Hepatocyte (in vitro differentiated cells): Measurements from ENCODE around the gene ABCA5. TPM values are rescaled to one million over a fixed set of nuclear protein-coding genes. Genes with fewer than 3 reads are reported as not detected.

Experiments
- DNase-seq: peaks from one replicate; pipeline ENCODE4 v3.0.0-alpha.2; 2016; ENCODE audit warnings: low spot score
- H2AFZ ChIP-seq: fragments of 200-600 bp; sonication (generic); 2 replicates; pipeline ENCODE4 v1.6.0; 2016; ENCODE audit warnings: antibody characterized with exemption, mild to moderate bottlenecking
- H3K27ac ChIP-seq: fragments of 200-600 bp; sonication (generic); 2 replicates; pipeline ENCODE4 v1.5.1; 2016; ENCODE audit warnings: mild to moderate bottlenecking
- H3K27me3 ChIP-seq: fragments of 200-600 bp; sonication (generic); 2 replicates; pipeline ENCODE4 v1.6.1; 2016
- H3K36me3 ChIP-seq: fragments of 200-600 bp; sonication (generic); replicated peaks from 2 replicates; pipeline ENCODE4 v1.5.1; 2016; ENCODE audit warnings: low read depth; ENCODE audit not compliant: insufficient read depth
- H3K4me1 ChIP-seq: fragments of 200-600 bp; sonication (generic); 2 replicates; pipeline ENCODE4 v1.5.1; 2016; ENCODE audit warnings: mild to moderate bottlenecking, moderate library complexity; ENCODE audit not compliant: insufficient read depth
- H3K4me2 ChIP-seq: fragments of 200-600 bp; sonication (generic); 2 replicates; pipeline ENCODE4 v1.6.0; 2016
- H3K4me3 ChIP-seq: fragments of 200-600 bp; sonication (generic); 2 replicates; pipeline ENCODE4 v1.5.1; 2016; ENCODE audit warnings: mild to moderate bottlenecking
- H3K79me2 ChIP-seq: fragments of 200-600 bp; sonication (generic); 2 replicates; pipeline ENCODE4 v1.6.0; 2017; ENCODE audit warnings: mild to moderate bottlenecking
- H3K9me2 ChIP-seq: fragments of 200-600 bp; sonication (generic); replicated peaks from 2 replicates; pipeline ENCODE4 v1.6.0; 2017; ENCODE audit warnings: mild to moderate bottlenecking; ENCODE audit not compliant: insufficient read depth
- H3K9me3 ChIP-seq: fragments of 200-600 bp; sonication (generic); 2 replicates; pipeline ENCODE4 v1.5.1; 2016; ENCODE audit warnings: low read depth, mild to moderate bottlenecking
- H4K20me1 ChIP-seq: fragments of 200-600 bp; sonication (generic); 2 replicates; pipeline ENCODE4 v1.6.0; 2016; ENCODE audit warnings: mild to moderate bottlenecking; ENCODE audit not compliant: insufficient read depth, poor library complexity, severe bottlenecking
- CTCF ChIP-seq: fragments of 200-600 bp; sonication (generic); IDR thresholded peaks from 2 replicates; pipeline ENCODE4 v1.5.1; 2016; ENCODE audit warnings: antibody characterized with exemption, mild to moderate bottlenecking; ENCODE audit not compliant: poor library complexity
- EZH2 ChIP-seq: fragments of 200-600 bp; sonication (generic); IDR thresholded peaks from 2 replicates; pipeline ENCODE4 v1.6.1; 2016; ENCODE audit warnings: antibody characterized with exemption, mild to moderate bottlenecking, borderline replicate concordance
- EZH2phosphoT487 ChIP-seq: fragments of 200-600 bp; sonication (generic); IDR thresholded peaks from one replicate; pipeline ENCODE4 v1.6.1; 2018; ENCODE audit warnings: antibody characterized with exemption, mild to moderate bottlenecking, low read depth, moderate library complexity; ENCODE audit not compliant: unreplicated experiment, severe bottlenecking
- WGBS: methylation state at CpG from one replicate; pipeline ENCODE4 v1.1.6; 2016; ENCODE audit warnings: low lambda C conversion rate; ENCODE audit errors: missing lambda C conversion rate; 5-methylcytosine and 5-hydroxymethylcytosine counted together
- polyA plus RNA-seq: library from polyadenylated mRNA; unstranded; fragments of >200 nt; fragmentation: Nextera tagmentation; extraction: Ambion mirVana; gene quantifications from 2 replicates; pipeline ENCODE4 v1.2.1, GENCODE V29; 2016
- total RNA-seq: library from RNA; depleted of rRNA; stranded (reverse); fragments of >200 nt; gene quantifications from 2 replicates; pipeline ENCODE4 v1.2.3, GENCODE V29; 2014

ABCA5 gene
- total and polyA plus RNA-seq, 2 experiments from 2014 or later = 22.4 to 59.8 TPM

DNA sequence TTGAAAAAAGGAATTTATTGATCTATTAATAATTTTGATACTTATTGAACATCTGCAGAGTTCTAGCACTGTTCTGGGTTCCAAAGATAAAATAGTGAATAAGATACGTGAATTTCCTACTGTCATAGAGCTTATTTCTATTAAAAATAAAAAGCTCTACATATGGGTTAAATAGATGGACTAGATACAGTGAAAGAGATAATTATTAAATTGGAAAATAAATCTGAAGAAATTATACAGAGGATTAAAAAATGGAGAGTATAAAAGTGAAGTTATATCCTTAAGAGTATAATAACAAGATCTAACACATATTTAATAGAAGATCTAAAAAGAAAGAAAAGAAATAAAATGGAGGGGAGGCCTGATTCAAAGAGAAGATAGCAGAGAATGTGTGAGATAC is 10.1 kb upstream of the ABCA5 start:
- H3K36me3 ChIP-seq = no peaks in the 10 kb centered on the region
- H3K9me2 ChIP-seq = no peaks in the 10 kb centered on the region
- H3K27me3 ChIP-seq = peaks cover 7% of the 10 kb centered on the region
- no peaks in the 10 kb centered on the region for H3K4me1 ChIP-seq
- no peaks in the 10 kb centered on the region for H4K20me1 ChIP-seq
- no peak for DNase-seq
- 83% methylated on average over 1 of the region's 1 CpG for WGBS
- H3K4me3 ChIP-seq = no peak overlapping the region
- TF ChIP-seq EZH2 (no peak), EZH2phosphoT487 (no peak), CTCF (no peak)
- no peak overlapping the region for H3K4me2 ChIP-seq
- no peak overlapping the region for H2AFZ ChIP-seq
- H3K9me3 ChIP-seq = no peaks in the 10 kb centered on the region
- H3K27ac ChIP-seq = no peak overlapping the region
- no peaks in the 10 kb centered on the region for H3K79me2 ChIP-seq

- DNase-seq = no peak
- H3K9me2 ChIP-seq = no peaks in the 10 kb centered on the region
Measured at GRCh38 chr17:69336580-69336979, 9.6 kb upstream of the ABCA5 start.

DNA sequence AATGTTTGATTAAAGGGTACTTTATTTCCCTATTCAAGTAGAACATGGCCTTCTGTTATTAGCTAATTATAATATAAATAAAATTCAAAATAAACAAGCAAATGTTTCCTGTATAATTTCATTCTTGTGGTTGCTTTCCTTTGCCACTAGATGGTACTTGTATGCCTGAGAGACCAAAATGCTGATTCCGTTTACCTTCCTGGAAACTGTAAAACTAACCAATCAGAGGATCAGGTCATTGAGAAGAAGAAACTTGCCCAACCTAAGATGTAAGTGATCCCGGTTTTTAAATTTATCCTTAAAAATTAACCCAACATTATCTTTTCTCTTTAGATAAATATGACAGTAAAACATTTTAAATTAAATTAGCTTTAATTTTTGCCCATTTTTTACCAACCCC is 8.1 kb upstream of the ABCA5 start:
- Histone ChIP-seq H3K9me2 (no peaks in the 10 kb centered on the region), H3K79me2 (no peaks in the 10 kb centered on the region), H3K9me3 (no peaks in the 10 kb centered on the region), H3K27me3 (peaks cover 12% of the 10 kb centered on the region), H3K27ac (no peak overlapping the region), H3K4me2 (no peak overlapping the region), H3K36me3 (no peaks in the 10 kb centered on the region), H3K4me3 (no peak overlapping the region), H4K20me1 (no peaks in the 10 kb centered on the region), H2AFZ (no peak overlapping the region), H3K4me1 (no peaks in the 10 kb centered on the region)
- peak; percentile 43 for DNase-seq
- TF ChIP-seq CTCF (peak; percentile 59), EZH2 (no peak)
- 38% methylated on average over 2 of the region's 2 CpGs for WGBS

More at GRCh38 chr17:69336580-69336979, 9.6 kb upstream of the ABCA5 start:
- H2AFZ ChIP-seq = no peak overlapping the region
- peaks cover 11% of the 10 kb centered on the region for H3K27me3 ChIP-seq
- H3K36me3 ChIP-seq = no peaks in the 10 kb centered on the region
- no peak overlapping the region for H3K4me2 ChIP-seq
- no peaks in the 10 kb centered on the region for H3K9me3 ChIP-seq
- no peak overlapping the region for H3K4me3 ChIP-seq
- H3K4me1 ChIP-seq = no peaks in the 10 kb centered on the region
- H3K27ac ChIP-seq = no peak overlapping the region
- TF ChIP-seq EZH2phosphoT487 (no peak), CTCF (no peak), EZH2 (no peak)
- H3K79me2 ChIP-seq = no peaks in the 10 kb centered on the region
- no peaks in the 10 kb centered on the region for H4K20me1 ChIP-seq

GRCh38 chr17:69333561-69333960 is 6.6 kb upstream of the ABCA5 start:
- Histone ChIP-seq H3K4me3 (no peak overlapping the region), H3K36me3 (no peaks in the 10 kb centered on the region), H2AFZ (no peak overlapping the region), H4K20me1 (no peaks in the 10 kb centered on the region), H3K79me2 (no peaks in the 10 kb centered on the region), H3K4me2 (no peak overlapping the region), H3K9me3 (no peaks in the 10 kb centered on the region), H3K27me3 (peaks cover 12% of the 10 kb centered on the region), H3K27ac (no peak overlapping the region), H3K9me2 (no peaks in the 10 kb centered on the region), H3K4me1 (no peaks in the 10 kb centered on the region)
- TF ChIP-seq EZH2phosphoT487 = no peak
- no peak for TF ChIP-seq EZH2
- TF ChIP-seq CTCF = no peak
- DNase-seq = no peak
